ENCODE measurements around the gene MINAR1.

The MINAR1 gene

GRCh38 chr15:79472446-79472845 is 40.3 kb downstream of the MINAR1 start:
- no peak for DNase-seq

- no peak for DNase-seq
These were observed 42.1 kb downstream of the MINAR1 start for GRCh38 chr15:79474252-79474651.

GRCh38 chr15:79475306-79475705 is 43.2 kb downstream of the MINAR1 start:
- no peak for DNase-seq

GRCh38 chr15:79478108-79478507 is 46.0 kb downstream of the MINAR1 start:
- DNase-seq = no peak

- no peak for DNase-seq
These were observed 47.5 kb downstream of the MINAR1 start for GRCh38 chr15:79479616-79480015.

- no peak for DNase-seq
These were observed 49.7 kb downstream of the MINAR1 start for GRCh38 chr15:79481793-79482192.
